CD4-positive, alpha-beta T cell (primary cell): ENCODE data around the gene MYO7B. TPM values are rescaled to one million over a fixed set of nuclear protein-coding genes. Genes with fewer than 3 reads are reported as not detected.
A peak's percentile ranks its signal among the peaks of the same experiment; 100 is the strongest.

Experiments
- ATAC-seq: fragments of 200-7000 bp; cut with Tn5 transposase; one replicate; pipeline ENCODE4 v1.10.0; 2022; ENCODE audit warnings: mild to moderate bottlenecking; ENCODE audit not compliant: poor library complexity
- CTCF ChIA-PET: fragments of 350-600 bp; sonication (Branson Sonifier 250); formaldehyde crosslinking; loops from one replicate; lab custom pipeline; 2021; ENCODE audit warnings: antibody characterized with exemption, inconsistent platforms; lab: Charles Lee
- POLR2A ChIA-PET: fragments of 350-600 bp; sonication (Branson Sonifier 250); formaldehyde crosslinking; loops from one replicate; lab custom pipeline; 2021; ENCODE audit warnings: antibody characterized with exemption, inconsistent platforms; lab: Charles Lee
- DNase-seq, 14 experiments: peaks; one replicate each; pipeline ENCODE4 v3.0.0-alpha.2; 2013 to 2020; ENCODE audit warnings: mixed read lengths in 2 of 14
- H3K27ac ChIP-seq, 2 donors: one replicate each; pipeline versions ENCODE4 v1.5.1 to v1.7.0; 2013; ENCODE audit warnings: low read length in 2 of 2, low read depth in 1 of 2, mild to moderate bottlenecking in 1 of 2
- H3K27me3 ChIP-seq, 2 experiments: 1 replicate in 1 of 2; 2 replicates in 1 of 2; pipeline versions ENCODE4 v1.6.1 to v1.7.0; 2013; ENCODE audit warnings: low read length in 2 of 2, control low read depth in 1 of 2, mild to moderate bottlenecking in 1 of 2, moderate library complexity in 1 of 2; ENCODE audit not compliant: insufficient read depth in 2 of 2, control insufficient read depth in 1 of 2
- H3K36me3 ChIP-seq: one replicate; pipeline ENCODE4 v1.6.1; 2013; ENCODE audit warnings: low read length, control low read depth; ENCODE audit not compliant: insufficient read depth
- H3K4me1 ChIP-seq: one replicate; pipeline ENCODE4 v1.6.1; 2013; ENCODE audit warnings: low read length, control low read depth; ENCODE audit not compliant: insufficient read depth
- H3K4me3 ChIP-seq: one replicate; pipeline ENCODE4 v1.5.1; 2013; ENCODE audit warnings: mild to moderate bottlenecking, low read length, moderate library complexity
- H3K9me3 ChIP-seq, 2 experiments: 1 replicate in 1 of 2; 2 replicates in 1 of 2; pipeline versions ENCODE4 v1.6.1 to v1.7.0; 2013; ENCODE audit warnings: low read length in 2 of 2, mild to moderate bottlenecking in 2 of 2, control low read depth in 1 of 2, moderate library complexity in 1 of 2; ENCODE audit not compliant: control insufficient read depth in 1 of 2, insufficient read depth in 1 of 2
- H3K27ac Mint-ChIP-seq: one replicate; pipeline ENCODE4 v1.8.0; 2020; ENCODE audit warnings: mixed read lengths
- H3K27me3 Mint-ChIP-seq: one replicate; pipeline ENCODE4 v1.8.0; 2021; ENCODE audit warnings: mixed read lengths
- H3K36me3 Mint-ChIP-seq: one replicate; pipeline ENCODE4 v1.8.0; 2021; ENCODE audit warnings: low read depth, mixed read lengths
- H3K4me1 Mint-ChIP-seq: one replicate; pipeline ENCODE4 v1.8.0; 2021; ENCODE audit warnings: low read depth, mixed read lengths
- H3K4me3 Mint-ChIP-seq: one replicate; pipeline ENCODE4 v1.8.0; 2020; ENCODE audit warnings: mild to moderate bottlenecking, mixed read lengths
- H3K9me3 Mint-ChIP-seq: one replicate; pipeline ENCODE4 v1.8.0; 2020; ENCODE audit warnings: mixed read lengths
- intact Hi-C, 2 experiments: fragments of 100-400 bp; cut with DNase I in 1 of 2; cut with micrococcal nuclease in 1 of 2; formaldehyde crosslinking; loops; one replicate each; pipeline versions ENCODE4 v1.15.1 to v1.9.0; 2023 to 2025; cut with DNase I, micrococcal nuclease
- total RNA-seq, 174 experiments: library from RNA in 2 of 174; stranded (reverse) in 2 of 174; gene quantifications; one replicate each; pipeline ENCODE4 v1.2.3 and lab custom pipeline; 2021 to 2026
- TF ChIP-seq, protein P1 (sequence below): fragments of 200-600 bp; IDR thresholded peaks from one replicate; pipeline ENCODE4 v1.8.0; 2022; ENCODE audit warnings: antibody characterized with exemption, mild to moderate bottlenecking

The MYO7B gene
- total RNA-seq, 2 experiments from 2014 or later = 0.05 to 0.14 TPM

DNA sequence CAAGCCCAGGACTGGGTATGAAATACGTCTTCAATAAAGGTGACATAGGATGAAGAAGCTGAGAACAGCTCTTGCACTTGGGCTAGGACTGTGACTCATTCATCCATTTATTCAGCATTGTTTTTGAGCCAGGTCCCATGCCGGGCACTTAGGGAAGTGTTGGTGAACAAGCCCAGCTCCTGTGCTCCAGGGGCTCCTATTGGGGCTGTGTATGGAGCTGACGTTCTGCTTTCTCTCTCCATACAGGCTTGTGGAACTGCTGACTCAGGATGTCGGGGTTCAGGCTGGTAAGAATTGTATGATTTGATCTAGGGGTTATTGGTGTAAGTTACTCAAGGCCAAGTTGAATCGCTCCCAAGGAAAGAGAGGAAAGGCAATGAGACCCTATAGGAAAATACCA is 24.0 kb downstream of the MYO7B start:
- H3K4me3 ChIP-seq = no peak overlapping the region
- TF ChIP-seq, protein P1, sequence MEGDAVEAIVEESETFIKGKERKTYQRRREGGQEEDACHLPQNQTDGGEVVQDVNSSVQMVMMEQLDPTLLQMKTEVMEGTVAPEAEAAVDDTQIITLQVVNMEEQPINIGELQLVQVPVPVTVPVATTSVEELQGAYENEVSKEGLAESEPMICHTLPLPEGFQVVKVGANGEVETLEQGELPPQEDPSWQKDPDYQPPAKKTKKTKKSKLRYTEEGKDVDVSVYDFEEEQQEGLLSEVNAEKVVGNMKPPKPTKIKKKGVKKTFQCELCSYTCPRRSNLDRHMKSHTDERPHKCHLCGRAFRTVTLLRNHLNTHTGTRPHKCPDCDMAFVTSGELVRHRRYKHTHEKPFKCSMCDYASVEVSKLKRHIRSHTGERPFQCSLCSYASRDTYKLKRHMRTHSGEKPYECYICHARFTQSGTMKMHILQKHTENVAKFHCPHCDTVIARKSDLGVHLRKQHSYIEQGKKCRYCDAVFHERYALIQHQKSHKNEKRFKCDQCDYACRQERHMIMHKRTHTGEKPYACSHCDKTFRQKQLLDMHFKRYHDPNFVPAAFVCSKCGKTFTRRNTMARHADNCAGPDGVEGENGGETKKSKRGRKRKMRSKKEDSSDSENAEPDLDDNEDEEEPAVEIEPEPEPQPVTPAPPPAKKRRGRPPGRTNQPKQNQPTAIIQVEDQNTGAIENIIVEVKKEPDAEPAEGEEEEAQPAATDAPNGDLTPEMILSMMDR = no peak
- H3K4me1 Mint-ChIP-seq = peaks cover 4% of the 10 kb centered on the region
- H3K9me3 ChIP-seq = peaks cover 3 to 15% of the 10 kb centered on the region in 2 experiments
- no peak for DNase-seq
- CTCF ChIA-PET = no interaction called here
- no peaks in the 10 kb centered on the region for H3K36me3 Mint-ChIP-seq
- peaks cover 20% of the 10 kb centered on the region for H3K27me3 Mint-ChIP-seq
- peaks cover 5 to 6% of the 10 kb centered on the region in 2 experiments for H3K27me3 ChIP-seq
- H3K27ac Mint-ChIP-seq = no peak overlapping the region
- no peak overlapping the region for H3K4me3 Mint-ChIP-seq
- no peak overlapping the region for H3K27ac ChIP-seq
- peaks cover 8% of the 10 kb centered on the region for H3K9me3 Mint-ChIP-seq
- no peaks in the 10 kb centered on the region for H3K36me3 ChIP-seq
- H3K4me1 ChIP-seq = peaks cover 3% of the 10 kb centered on the region
- ATAC-seq = no peak
- intact Hi-C loops = no loop called here
- POLR2A ChIA-PET = no interaction called here

DNA sequence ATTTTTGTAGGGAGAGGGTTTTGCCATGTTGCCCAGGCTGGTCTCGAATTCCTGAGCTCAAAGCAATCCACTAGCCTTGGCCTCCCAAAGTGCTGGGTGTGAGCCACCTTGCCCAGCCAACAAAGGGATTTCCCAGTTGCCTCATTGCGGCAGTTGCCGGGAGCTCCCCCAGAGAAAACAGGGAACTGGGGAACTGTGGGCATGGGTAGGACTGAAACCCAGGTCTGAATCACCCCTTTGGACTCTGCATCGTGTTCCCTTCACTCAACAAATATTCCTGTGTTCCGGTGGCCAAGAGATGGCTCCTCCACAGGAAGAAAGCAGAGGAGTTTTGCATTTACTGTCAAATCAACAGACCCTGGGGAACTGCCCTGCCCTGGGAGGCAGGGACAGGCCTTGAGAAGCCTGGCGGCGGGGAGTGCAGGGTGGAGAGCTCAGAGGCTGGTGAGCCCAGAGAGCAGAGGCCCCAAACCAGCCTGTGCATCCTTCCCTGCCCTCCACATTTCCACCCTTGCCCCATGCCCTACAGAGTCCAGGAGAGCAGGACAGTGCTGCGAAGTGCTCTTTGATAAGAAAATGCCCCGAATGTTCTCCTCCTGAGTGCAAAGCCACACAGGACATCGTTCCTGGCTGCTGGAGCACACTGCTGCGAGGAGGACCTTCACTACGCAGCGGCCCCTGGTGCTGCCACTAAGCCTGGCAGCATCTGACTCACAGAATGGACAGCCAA is 24.9 kb downstream of the MYO7B start:
- no peaks in the 10 kb centered on the region for H3K36me3 ChIP-seq
- TF ChIP-seq, protein P1 = no peak
- Mint-ChIP-seq H3K27ac (no peak overlapping the region), H3K4me1 (peaks cover 4% of the 10 kb centered on the region), H3K9me3 (peaks cover 8% of the 10 kb centered on the region), H3K36me3 (no peaks in the 10 kb centered on the region), H3K4me3 (no peak overlapping the region), H3K27me3 (peaks cover 16% of the 10 kb centered on the region)
- no peak for ATAC-seq
- POLR2A ChIA-PET = no interaction called here
- peaks cover 5 to 6% of the 10 kb centered on the region in 2 experiments for H3K27me3 ChIP-seq
- peaks cover 3 to 15% of the 10 kb centered on the region in 2 experiments for H3K9me3 ChIP-seq
- intact Hi-C loops = no loop called here
- DNase-seq = peak in 2 of 14 experiments; percentile 32 to 46
- CTCF ChIA-PET = no interaction called here
- H3K4me1 ChIP-seq = peaks cover 3% of the 10 kb centered on the region
- no peak overlapping the region for H3K4me3 ChIP-seq
- H3K27ac ChIP-seq = no peak overlapping the region

DNA sequence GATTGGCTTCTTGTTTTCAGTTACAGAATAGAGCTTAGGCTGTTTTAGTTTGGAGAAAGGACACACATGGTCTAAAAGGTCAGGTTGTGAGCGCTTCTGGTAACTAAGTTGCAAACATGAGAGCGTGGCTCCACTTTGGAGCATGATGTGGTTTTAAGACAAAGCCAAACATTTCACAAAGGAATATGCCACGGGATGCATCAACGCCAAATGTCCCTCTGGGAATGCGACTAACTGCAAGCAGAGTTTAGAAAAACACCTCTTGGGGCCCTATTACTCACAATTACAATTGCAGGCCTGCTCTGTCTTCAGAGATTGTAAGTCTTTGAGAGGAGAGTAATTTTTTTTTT is 25.4 kb downstream of the MYO7B start:
- no peak overlapping the region for H3K4me3 ChIP-seq
- no peak overlapping the region for H3K27ac Mint-ChIP-seq
- ChIA-PET POLR2A (no interaction called here), CTCF (no interaction called here)
- peaks cover 4% of the 10 kb centered on the region for H3K4me1 Mint-ChIP-seq
- intact Hi-C loops = no loop called here
- ATAC-seq (no peak), DNase-seq (no peak)
- H3K27me3 ChIP-seq = peaks cover 5 to 6% of the 10 kb centered on the region in 2 experiments
- H3K36me3 Mint-ChIP-seq = no peaks in the 10 kb centered on the region
- TF ChIP-seq, protein P1 = no peak
- no peak overlapping the region for H3K27ac ChIP-seq
- peaks cover 6% of the 10 kb centered on the region for H3K9me3 Mint-ChIP-seq
- no peak overlapping the region for H3K4me3 Mint-ChIP-seq
- peaks cover 3% of the 10 kb centered on the region for H3K4me1 ChIP-seq
- H3K27me3 Mint-ChIP-seq = peaks cover 15% of the 10 kb centered on the region
- no peaks in the 10 kb centered on the region for H3K36me3 ChIP-seq
- peaks cover 3 to 15% of the 10 kb centered on the region in 2 experiments for H3K9me3 ChIP-seq
